ENCODE results near the gene ERBB2. TPM values are rescaled to one million over a fixed set of nuclear protein-coding genes. Genes with fewer than 3 reads are reported as not detected.

Gene ERBB2
- total and polyA plus RNA-seq, 4 experiments from 2014 or later, result 0.55 to 4.5 (median 4.1) TPM; not detected in 1

DNA sequence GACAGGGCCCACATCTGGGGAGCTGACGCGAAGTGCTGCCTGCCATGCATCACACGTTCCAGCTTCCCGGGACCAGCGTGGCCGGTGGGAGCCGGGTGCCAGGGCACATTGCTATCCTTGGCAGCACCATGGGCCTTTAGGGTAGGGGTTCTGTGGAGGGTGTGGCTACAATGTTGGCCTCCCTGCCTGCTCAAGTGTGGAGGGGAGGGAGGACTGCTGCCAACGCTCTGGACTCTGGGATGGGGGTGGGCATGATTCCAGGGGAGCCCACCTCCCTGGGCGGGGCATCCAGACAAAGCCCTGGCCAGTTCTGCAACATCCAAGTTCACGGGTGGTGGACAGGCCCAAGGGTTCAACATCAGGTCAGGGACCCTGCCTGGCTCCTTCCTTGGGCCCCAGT, 51.8 kb downstream of the ERBB2 start:
- Histone ChIP-seq H3K36me3 (ENCODE audit: insufficient read depth, low read length) (no peaks in the 10 kb centered on the region), H3K27me3 (ENCODE audit: insufficient read depth, low read length) (no peaks in the 10 kb centered on the region), H3K4me3 (ENCODE audit: low read length in 2 of 2) (no peak overlapping the region), H3K4me1 (ENCODE audit: insufficient read depth, low read length) (peaks cover 30% of the 10 kb centered on the region), H3K27ac (ENCODE audit: low read depth, low read length) (no peak overlapping the region), H3K9me3 (ENCODE audit: control insufficient read depth in 1 of 2, low read length in 2 of 2) (no peaks in the 10 kb centered on the region)
- Mint-ChIP-seq H3K27me3 (no peaks in the 10 kb centered on the region), H3K4me1 (peaks cover 21 to 36% (median 27%) of the 10 kb centered on the region in 4 donors), H3K27ac (peak overlapping the region in 2 of 7 donors; percentile 92 to 98), H3K36me3 (peaks cover 0 to 7% of the 10 kb centered on the region in 2 donors), H3K9me3 (peaks cover 0 to 3% (median 0%) of the 10 kb centered on the region in 8 donors), H3K4me3 (peak overlapping the region in 1 of 8 donors; percentile 76)
- ChIA-PET POLR2A (ENCODE audit: partially characterized antibody) (interaction anchor here (5.1 to 5.7 kb wide), 3 partner anchors 21 to 129 kb away, joined by 43 to 59 read pairs (median 53); partner anchors contain the start of gene MIEN1), CTCF (ENCODE audit: partially characterized antibody) (interaction anchor here (0.9 to 7.0 kb wide), 5 partner anchors 20 to 229 kb away, joined by 3 to 68 read pairs (median 6); partner anchors contain the start of genes MIEN1 and PSMD3)
- intact Hi-C loops (cut with micrococcal nuclease), result loop anchor here (10.0 kb wide), 1 partner anchor 203 kb away; no protein-coding TSS in a partner anchor
- no peak for DNase-seq

DNA sequence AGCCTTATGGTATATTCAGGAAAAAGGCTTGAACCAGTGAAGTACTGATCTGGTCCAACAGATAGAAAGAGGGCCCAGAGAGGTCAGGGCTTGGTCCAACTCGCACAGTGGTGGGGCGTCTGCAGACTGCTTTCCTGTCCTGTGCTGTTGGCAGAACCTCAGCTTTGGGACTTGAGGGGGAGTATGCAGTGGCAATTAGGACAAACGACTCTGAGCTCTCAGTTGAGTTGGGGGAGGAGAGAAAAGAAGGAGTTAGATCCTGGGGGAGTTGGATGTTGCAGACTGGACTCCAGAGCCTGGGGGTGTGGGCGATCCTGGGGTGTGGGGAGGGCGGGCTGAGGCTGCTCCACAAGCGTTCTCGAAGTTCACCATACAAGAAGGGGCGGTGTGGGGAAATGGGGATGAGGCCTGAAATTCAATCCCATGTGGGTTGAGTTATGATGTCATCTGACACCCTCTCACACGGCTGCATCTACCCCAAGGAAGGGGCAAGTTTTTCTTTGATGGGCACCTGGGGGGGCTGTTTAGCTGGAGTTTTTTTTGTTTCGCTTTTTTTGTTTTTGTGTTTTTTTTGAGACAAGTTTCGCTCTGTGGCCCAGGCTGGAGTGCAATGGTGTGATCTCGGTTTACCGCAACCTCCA, 52.5 kb downstream of the ERBB2 start:
- ChIA-PET POLR2A (ENCODE audit: partially characterized antibody) (interaction anchor here (0.8 to 8.1 kb wide), 13 partner anchors 12 to 351 kb away, joined by 3 to 99 read pairs (median 32); partner anchors contain the start of genes FBXL20, IKZF3, LRRC3C and MIEN1), CTCF (ENCODE audit: partially characterized antibody) (interaction anchor here (0.9 to 7.0 kb wide), 16 partner anchors 21 to 228 kb away, joined by 3 to 68 read pairs (median 4); partner anchors contain the start of genes MIEN1 and PSMD3)
- Mint-ChIP-seq H3K27me3 (no peaks in the 10 kb centered on the region), H3K27ac (peak overlapping the region; percentile 47 to 98 (median 87)), H3K36me3 (peaks cover 0 to 7% of the 10 kb centered on the region in 2 donors), H3K9me3 (peaks cover 0 to under 1% (median 0%) of the 10 kb centered on the region in 8 donors), H3K4me3 (peak overlapping the region in 7 of 8 donors; percentile 47 to 82 (median 61)), H3K4me1 (peaks cover 28 to 43% (median 34%) of the 10 kb centered on the region in 4 donors)
- Histone ChIP-seq H3K4me1 (ENCODE audit: insufficient read depth, low read length) (peaks cover 37% of the 10 kb centered on the region), H3K27ac (ENCODE audit: low read depth, low read length) (no peak overlapping the region), H3K4me3 (ENCODE audit: low read length in 2 of 2) (no peak overlapping the region), H3K27me3 (ENCODE audit: insufficient read depth, low read length) (no peaks in the 10 kb centered on the region), H3K9me3 (ENCODE audit: control insufficient read depth in 1 of 2, low read length in 2 of 2) (no peaks in the 10 kb centered on the region), H3K36me3 (ENCODE audit: insufficient read depth, low read length) (no peaks in the 10 kb centered on the region)
- intact Hi-C loops (cut with micrococcal nuclease), result loop anchor here (10.0 kb wide), 1 partner anchor 202 kb away; no protein-coding TSS in a partner anchor
- DNase-seq, result no peak

DNA sequence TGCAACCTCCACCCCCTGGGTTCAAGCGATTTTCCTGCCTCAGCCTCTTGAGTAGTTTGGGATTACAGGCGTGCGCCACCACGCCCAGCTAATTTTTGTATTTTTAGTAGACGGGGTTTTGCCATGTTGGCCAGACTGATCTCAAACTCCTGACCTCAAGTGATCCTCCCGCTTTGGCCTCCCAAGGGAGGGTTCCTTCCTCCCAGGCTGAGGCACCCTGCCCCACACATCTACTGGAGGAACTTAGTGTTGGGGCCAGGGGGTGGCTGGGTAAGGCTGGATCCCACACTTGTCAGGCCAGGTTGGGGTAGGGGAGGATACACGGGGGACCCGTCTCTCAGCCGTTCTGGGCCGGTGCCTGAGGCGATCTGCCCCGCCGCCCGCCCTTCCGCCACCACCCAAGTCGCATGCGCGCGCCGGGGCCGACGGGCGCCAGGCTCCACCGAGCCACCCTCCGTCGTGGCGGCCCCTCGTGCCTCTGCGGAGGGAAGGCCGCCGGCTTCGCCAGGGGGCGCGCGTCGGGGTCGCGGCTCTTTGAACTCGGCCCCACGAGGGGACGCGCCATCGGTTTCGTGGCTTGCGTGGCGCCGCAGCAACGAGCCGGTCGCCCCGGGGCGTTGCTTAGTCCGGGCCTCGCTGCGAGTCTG, 53.8 kb downstream of the ERBB2 start:
- Histone ChIP-seq H3K36me3 (ENCODE audit: insufficient read depth, low read length) (no peaks in the 10 kb centered on the region), H3K4me3 (ENCODE audit: low read length in 2 of 2) (peak overlapping the region in 1 of 2 donors; percentile 61), H3K9me3 (ENCODE audit: control insufficient read depth in 1 of 2, low read length in 2 of 2) (no peaks in the 10 kb centered on the region), H3K4me1 (ENCODE audit: insufficient read depth, low read length) (peaks cover 50% of the 10 kb centered on the region), H3K27ac (ENCODE audit: low read depth, low read length) (peak overlapping the region; percentile 90), H3K27me3 (ENCODE audit: insufficient read depth, low read length) (no peaks in the 10 kb centered on the region)
- POLR2A ChIA-PET (ENCODE audit: partially characterized antibody), result interaction anchor here (0.7 to 8.1 kb wide), 22 partner anchors 9 to 870 kb away, joined by 3 to 99 read pairs (median 6); partner anchors contain the start of genes IKZF3, LRRC3C, MIEN1 and ORMDL3
- Mint-ChIP-seq H3K4me1 (peaks cover 40 to 56% (median 47%) of the 10 kb centered on the region in 4 donors), H3K9me3 (no peaks in the 10 kb centered on the region), H3K4me3 (peak overlapping the region; percentile 76 to 84 (median 81)), H3K36me3 (peaks cover 0 to 11% of the 10 kb centered on the region in 2 donors), H3K27me3 (no peaks in the 10 kb centered on the region), H3K27ac (peak overlapping the region; percentile 90 to 98 (median 94))
- peak in 1 of 5 donors; percentile 55 for DNase-seq
- intact Hi-C loops (cut with micrococcal nuclease), result loop anchor here (1.0 to 10.0 kb wide), 12 partner anchors 23 to 292 kb away; partner anchors contain the start of genes CDK12, IKZF3, LRRC3C and MIEN1
- CTCF ChIA-PET (ENCODE audit: partially characterized antibody), result interaction anchor here (0.6 to 7.0 kb wide), 21 partner anchors 10 to 585 kb away, joined by 3 to 68 read pairs (median 4); partner anchors contain the start of gene MIEN1

- peak; percentile 96 to 99 (median 99) for DNase-seq
- CTCF ChIA-PET (ENCODE audit: partially characterized antibody), result interaction anchor here (0.6 to 7.0 kb wide), 20 partner anchors 9 to 207 kb away, joined by 3 to 68 read pairs (median 5); partner anchors contain the start of genes IKZF3 and MIEN1
- Mint-ChIP-seq H3K27ac (peak overlapping the region; percentile 96 to 100 (median 98)), H3K36me3 (peaks cover 0 to 14% of the 10 kb centered on the region in 2 donors), H3K4me3 (peak overlapping the region; percentile 67 to 97 (median 81)), H3K27me3 (no peaks in the 10 kb centered on the region), H3K9me3 (no peaks in the 10 kb centered on the region), H3K4me1 (peaks cover 44 to 61% (median 53%) of the 10 kb centered on the region in 4 donors)
- H3K4me1 ChIP-seq (ENCODE audit: insufficient read depth, low read length), result peaks cover 57% of the 10 kb centered on the region
- peak overlapping the region; percentile 36 to 67 for H3K4me3 ChIP-seq (ENCODE audit: low read length in 2 of 2)
- no peaks in the 10 kb centered on the region for H3K27me3 ChIP-seq (ENCODE audit: insufficient read depth, low read length)
- H3K27ac ChIP-seq (ENCODE audit: low read depth, low read length), result peak overlapping the region; percentile 90
- POLR2A ChIA-PET (ENCODE audit: partially characterized antibody), result interaction anchor here (0.7 to 8.1 kb wide), 28 partner anchors 9 to 226 kb away, joined by 3 to 99 read pairs (median 10); partner anchors contain the start of genes IKZF3, LRRC3C, MIEN1 and ORMDL3
- no peaks in the 10 kb centered on the region for H3K36me3 ChIP-seq (ENCODE audit: insufficient read depth, low read length)
- intact Hi-C loops (cut with micrococcal nuclease), result loop anchor here (1.0 to 10.0 kb wide), 12 partner anchors 24 to 293 kb away; partner anchors contain the start of genes CDK12, IKZF3, LRRC3C and MIEN1
- H3K9me3 ChIP-seq (ENCODE audit: control insufficient read depth in 1 of 2, low read length in 2 of 2), result no peaks in the 10 kb centered on the region
Measured at GRCh38 chr17:39754161-39754957, 54.5 kb downstream of the ERBB2 start.

GRCh38 chr17:39754958-39755553, 55.2 kb downstream of the ERBB2 start:
- H3K4me1 Mint-ChIP-seq, result peaks cover 49 to 67% (median 55%) of the 10 kb centered on the region in 4 donors
- peak overlapping the region; percentile 90 for H3K27ac ChIP-seq (ENCODE audit: low read depth, low read length)
- H3K27ac Mint-ChIP-seq, result peak overlapping the region; percentile 96 to 100 (median 98)
- H3K4me3 Mint-ChIP-seq, result peak overlapping the region; percentile 66 to 97 (median 86)
- H3K36me3 ChIP-seq (ENCODE audit: insufficient read depth, low read length), result no peaks in the 10 kb centered on the region
- peaks cover 0 to 19% of the 10 kb centered on the region in 2 donors for H3K36me3 Mint-ChIP-seq
- H3K27me3 Mint-ChIP-seq, result no peaks in the 10 kb centered on the region
- intact Hi-C loops (cut with micrococcal nuclease), result loop anchor here (1.0 to 10.0 kb wide), 12 partner anchors 23 to 294 kb away; partner anchors contain the start of genes CDK12, IKZF3, LRRC3C and MIEN1
- no peak for DNase-seq
- no peaks in the 10 kb centered on the region for H3K9me3 ChIP-seq (ENCODE audit: control insufficient read depth in 1 of 2, low read length in 2 of 2)
- POLR2A ChIA-PET (ENCODE audit: partially characterized antibody), result interaction anchor here (0.7 to 8.1 kb wide), 28 partner anchors 9 to 225 kb away, joined by 3 to 99 read pairs (median 10); partner anchors contain the start of genes IKZF3, LRRC3C, MIEN1 and ORMDL3
- H3K4me3 ChIP-seq (ENCODE audit: low read length in 2 of 2), result peak overlapping the region; percentile 42 to 67
- CTCF ChIA-PET (ENCODE audit: partially characterized antibody), result interaction anchor here (0.8 to 7.0 kb wide), 15 partner anchors 10 to 140 kb away, joined by 3 to 68 read pairs (median 4); partner anchors contain the start of genes IKZF3 and MIEN1
- H3K4me1 ChIP-seq (ENCODE audit: insufficient read depth, low read length), result peaks cover 63% of the 10 kb centered on the region
- H3K27me3 ChIP-seq (ENCODE audit: insufficient read depth, low read length), result no peaks in the 10 kb centered on the region
- no peaks in the 10 kb centered on the region for H3K9me3 Mint-ChIP-seq
